ENCODE data around the gene KCNQ1.

Gene KCNQ1

GRCh38 chr11:2586087-2586792 is 141.4 kb downstream of the KCNQ1 start:
- no peak for DNase-seq

- DNase-seq, result no peak
Observed at GRCh38 chr11:2586793-2587131, 142.0 kb downstream of the KCNQ1 start.

- DNase-seq, result no peak
Observed at GRCh38 chr11:2587132-2587930, 142.5 kb downstream of the KCNQ1 start.

GRCh38 chr11:2587976-2588748 is 143.4 kb downstream of the KCNQ1 start:
- no peak for DNase-seq

GRCh38 chr11:2588809-2589537 is 144.2 kb downstream of the KCNQ1 start:
- no peak for DNase-seq

GRCh38 chr11:2589538-2589934 is 144.7 kb downstream of the KCNQ1 start:
- no peak for DNase-seq

GRCh38 chr11:2590131-2590964 is 145.5 kb downstream of the KCNQ1 start:
- no peak for DNase-seq

GRCh38 chr11:2590965-2591754 is 146.4 kb downstream of the KCNQ1 start:
- DNase-seq, result no peak

GRCh38 chr11:2591805-2592204 is 147.0 kb downstream of the KCNQ1 start:
- no peak for DNase-seq

GRCh38 chr11:2592559-2593392 is 148.0 kb downstream of the KCNQ1 start:
- no peak for DNase-seq

- no peak for DNase-seq
Observed at GRCh38 chr11:2593393-2593950, 148.7 kb downstream of the KCNQ1 start.

GRCh38 chr11:2594267-2594666 is 149.5 kb downstream of the KCNQ1 start:
- DNase-seq, result no peak

- no peak for DNase-seq
Observed at GRCh38 chr11:2595204-2595603, 150.4 kb downstream of the KCNQ1 start.

GRCh38 chr11:2599561-2600189 is 154.9 kb downstream of the KCNQ1 start:
- DNase-seq, result no peak

GRCh38 chr11:2609345-2609744 is 164.5 kb downstream of the KCNQ1 start:
- no peak for DNase-seq

GRCh38 chr11:2612884-2613571 is 168.2 kb downstream of the KCNQ1 start:
- DNase-seq, result no peak

- no peak for DNase-seq
Observed at GRCh38 chr11:2621894-2622293, 177.1 kb downstream of the KCNQ1 start.

GRCh38 chr11:2625183-2625582 is 180.4 kb downstream of the KCNQ1 start:
- DNase-seq, result no peak

GRCh38 chr11:2630679-2631078 is 185.9 kb downstream of the KCNQ1 start:
- no peak for DNase-seq

Data from fibroblast of skin of right biceps (primary cell).